Hepatocyte (in vitro differentiated cells): Measurements from ENCODE around the gene ZFC3H1.

ENCODE experiments used
- EZH2 ChIP-seq: fragments of 200-600 bp; sonication (generic); IDR thresholded peaks from 2 replicates; pipeline ENCODE4 v1.6.1; 2016; ENCODE audit warnings: antibody characterized with exemption, mild to moderate bottlenecking, borderline replicate concordance
- EZH2phosphoT487 ChIP-seq: fragments of 200-600 bp; sonication (generic); IDR thresholded peaks from one replicate; pipeline ENCODE4 v1.6.1; 2018; ENCODE audit warnings: antibody characterized with exemption, mild to moderate bottlenecking, low read depth, moderate library complexity; ENCODE audit not compliant: unreplicated experiment, severe bottlenecking
- TF ChIP-seq, protein P1 (sequence below): fragments of 200-600 bp; sonication (generic); IDR thresholded peaks from 2 replicates; pipeline ENCODE4 v1.5.1; 2016; ENCODE audit warnings: antibody characterized with exemption, mild to moderate bottlenecking; ENCODE audit not compliant: poor library complexity

- TF ChIP-seq, protein P1, sequence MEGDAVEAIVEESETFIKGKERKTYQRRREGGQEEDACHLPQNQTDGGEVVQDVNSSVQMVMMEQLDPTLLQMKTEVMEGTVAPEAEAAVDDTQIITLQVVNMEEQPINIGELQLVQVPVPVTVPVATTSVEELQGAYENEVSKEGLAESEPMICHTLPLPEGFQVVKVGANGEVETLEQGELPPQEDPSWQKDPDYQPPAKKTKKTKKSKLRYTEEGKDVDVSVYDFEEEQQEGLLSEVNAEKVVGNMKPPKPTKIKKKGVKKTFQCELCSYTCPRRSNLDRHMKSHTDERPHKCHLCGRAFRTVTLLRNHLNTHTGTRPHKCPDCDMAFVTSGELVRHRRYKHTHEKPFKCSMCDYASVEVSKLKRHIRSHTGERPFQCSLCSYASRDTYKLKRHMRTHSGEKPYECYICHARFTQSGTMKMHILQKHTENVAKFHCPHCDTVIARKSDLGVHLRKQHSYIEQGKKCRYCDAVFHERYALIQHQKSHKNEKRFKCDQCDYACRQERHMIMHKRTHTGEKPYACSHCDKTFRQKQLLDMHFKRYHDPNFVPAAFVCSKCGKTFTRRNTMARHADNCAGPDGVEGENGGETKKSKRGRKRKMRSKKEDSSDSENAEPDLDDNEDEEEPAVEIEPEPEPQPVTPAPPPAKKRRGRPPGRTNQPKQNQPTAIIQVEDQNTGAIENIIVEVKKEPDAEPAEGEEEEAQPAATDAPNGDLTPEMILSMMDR, result no peak
- TF ChIP-seq EZH2, result no peak
- TF ChIP-seq EZH2phosphoT487, result no peak
Measured at GRCh38 chr12:71640316-71640715, 23.3 kb downstream of the ZFC3H1 start.
